Type B pancreatic cell (in vitro differentiated cells): ENCODE data around the gene UPP2. TPM values are rescaled to one million over a fixed set of nuclear protein-coding genes. Genes with fewer than 3 reads are reported as not detected.

Source experiments
- DNase-seq: peaks from one replicate; pipeline ENCODE4 v3.0.0; 2021; ENCODE audit warnings: mixed read lengths; ENCODE audit not compliant: unreplicated experiment; ENCODE audit errors: extremely low spot score
- H3K27ac Mint-ChIP-seq: 2 replicates; pipeline ENCODE4 v1.8.0; 2021; ENCODE audit warnings: mild to moderate bottlenecking, mixed read lengths
- H3K27me3 Mint-ChIP-seq: 2 replicates; pipeline ENCODE4 v1.8.0; 2021; ENCODE audit warnings: mixed read lengths
- H3K36me3 Mint-ChIP-seq: 2 replicates; pipeline ENCODE4 v1.8.0; 2021; ENCODE audit warnings: mixed read lengths
- H3K4me1 Mint-ChIP-seq: one replicate; pipeline ENCODE4 v1.8.0; 2021; ENCODE audit warnings: mixed read lengths; ENCODE audit not compliant: unreplicated experiment
- H3K4me3 Mint-ChIP-seq: 2 replicates; pipeline ENCODE4 v1.8.0; 2021; ENCODE audit warnings: mild to moderate bottlenecking, mixed read lengths
- H3K9me3 Mint-ChIP-seq: 2 replicates; pipeline ENCODE4 v1.8.0; 2021; ENCODE audit warnings: mixed read lengths
- total RNA-seq: library from RNA; stranded (reverse); gene quantifications from 2 replicates; pipeline ENCODE4 v1.2.1, GENCODE V29; 2021; ENCODE audit warnings: low replicate concordance
- TF ChIP-seq, protein P1 (sequence below): fragments of 200-600 bp; sonication (generic); conservative IDR thresholded peaks from 2 replicates; pipeline ENCODE4 v1.5.0; 2021; ENCODE audit warnings: antibody characterized with exemption, mild to moderate bottlenecking

Gene UPP2
- total RNA-seq, 1 donor from 2014 or later: not detected

DNA sequence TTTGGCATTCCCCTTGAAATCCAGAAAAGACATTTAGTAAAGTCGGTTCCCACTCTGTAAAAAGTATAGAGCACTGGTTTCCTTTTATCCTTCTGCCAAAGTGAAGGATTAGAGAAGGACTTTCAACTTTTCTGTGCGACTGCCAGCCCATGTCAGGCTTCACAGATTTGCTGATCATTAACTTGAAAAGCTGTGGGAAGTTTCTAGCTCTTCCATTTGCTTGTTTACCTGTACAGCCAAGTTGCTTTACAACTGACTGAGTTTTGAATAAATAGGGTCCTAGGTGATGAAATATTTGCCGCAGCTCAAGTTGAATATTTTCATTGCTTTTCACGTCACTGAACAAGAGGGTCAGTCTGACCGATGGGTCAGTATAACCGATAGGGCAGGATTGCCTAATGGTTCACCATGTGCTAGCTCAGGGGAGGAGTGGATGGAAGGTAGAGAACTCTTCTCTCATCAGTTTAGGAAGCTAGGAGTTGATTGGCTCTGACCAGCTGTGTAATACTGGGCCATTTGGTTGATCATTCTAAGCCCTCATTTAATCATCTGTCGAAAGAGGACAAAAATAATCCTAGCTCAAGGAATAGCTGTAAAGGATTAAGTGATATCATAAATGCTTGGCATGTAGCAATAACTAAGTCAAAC is 30.4 kb downstream of the UPP2 start:
- Mint-ChIP-seq H3K4me3 (no peak overlapping the region), H3K9me3 (peaks cover 6% of the 10 kb centered on the region), H3K27me3 (no peaks in the 10 kb centered on the region), H3K36me3 (no peaks in the 10 kb centered on the region), H3K4me1 (peaks cover 6% of the 10 kb centered on the region), H3K27ac (no peak overlapping the region)
- DNase-seq: no peak
- TF ChIP-seq, protein P1, sequence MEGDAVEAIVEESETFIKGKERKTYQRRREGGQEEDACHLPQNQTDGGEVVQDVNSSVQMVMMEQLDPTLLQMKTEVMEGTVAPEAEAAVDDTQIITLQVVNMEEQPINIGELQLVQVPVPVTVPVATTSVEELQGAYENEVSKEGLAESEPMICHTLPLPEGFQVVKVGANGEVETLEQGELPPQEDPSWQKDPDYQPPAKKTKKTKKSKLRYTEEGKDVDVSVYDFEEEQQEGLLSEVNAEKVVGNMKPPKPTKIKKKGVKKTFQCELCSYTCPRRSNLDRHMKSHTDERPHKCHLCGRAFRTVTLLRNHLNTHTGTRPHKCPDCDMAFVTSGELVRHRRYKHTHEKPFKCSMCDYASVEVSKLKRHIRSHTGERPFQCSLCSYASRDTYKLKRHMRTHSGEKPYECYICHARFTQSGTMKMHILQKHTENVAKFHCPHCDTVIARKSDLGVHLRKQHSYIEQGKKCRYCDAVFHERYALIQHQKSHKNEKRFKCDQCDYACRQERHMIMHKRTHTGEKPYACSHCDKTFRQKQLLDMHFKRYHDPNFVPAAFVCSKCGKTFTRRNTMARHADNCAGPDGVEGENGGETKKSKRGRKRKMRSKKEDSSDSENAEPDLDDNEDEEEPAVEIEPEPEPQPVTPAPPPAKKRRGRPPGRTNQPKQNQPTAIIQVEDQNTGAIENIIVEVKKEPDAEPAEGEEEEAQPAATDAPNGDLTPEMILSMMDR: no peak

DNA sequence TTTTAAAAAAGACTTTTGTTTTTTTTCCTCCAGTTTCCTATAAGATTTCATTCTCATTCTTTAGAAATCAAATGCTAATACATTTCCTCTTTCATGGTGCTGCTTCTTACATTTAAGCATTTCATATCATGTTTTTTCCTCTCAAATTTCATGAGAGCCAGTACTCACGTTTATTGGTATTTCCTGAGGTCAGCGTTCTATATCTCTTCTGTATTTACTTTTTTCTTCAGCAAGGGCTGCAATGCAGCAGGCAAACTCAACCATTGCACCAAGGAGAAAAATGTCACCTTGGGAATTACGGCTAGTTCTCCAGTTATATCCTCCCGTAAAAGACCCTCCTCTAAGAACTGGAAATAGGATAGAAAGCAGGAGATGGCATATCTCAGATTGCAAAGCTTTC is 32.4 kb downstream of the UPP2 start:
- Mint-ChIP-seq H3K27me3 (no peaks in the 10 kb centered on the region), H3K36me3 (no peaks in the 10 kb centered on the region)

DNA sequence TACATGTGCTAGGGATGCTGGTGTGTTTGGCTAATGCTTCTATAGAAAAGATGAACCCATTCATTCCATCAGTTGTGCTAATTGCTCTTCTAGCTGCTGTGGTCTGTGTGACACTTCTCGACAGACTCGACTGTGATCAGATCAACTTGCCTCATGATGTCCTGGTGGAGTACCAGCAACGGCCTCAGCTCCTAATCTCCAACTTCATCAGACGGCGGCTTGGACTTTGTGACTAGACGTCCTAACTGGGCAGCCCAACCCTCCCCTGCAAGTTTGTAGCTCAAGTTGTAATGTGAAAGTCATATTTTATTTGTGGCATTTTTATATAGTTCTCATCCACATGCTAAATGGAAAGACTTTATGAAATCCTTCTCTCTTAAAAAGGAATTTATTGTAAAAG is 33.0 kb downstream of the UPP2 start:
- TF ChIP-seq, protein P1: no peak
- DNase-seq: no peak
- peaks cover 6% of the 10 kb centered on the region for H3K4me1 Mint-ChIP-seq
- no peaks in the 10 kb centered on the region for H3K27me3 Mint-ChIP-seq
- H3K36me3 Mint-ChIP-seq: no peaks in the 10 kb centered on the region
- H3K27ac Mint-ChIP-seq: no peak overlapping the region
- H3K4me3 Mint-ChIP-seq: no peak overlapping the region
- peaks cover 6% of the 10 kb centered on the region for H3K9me3 Mint-ChIP-seq

More for the DNA sequence above, 32.4 kb downstream of the UPP2 start:
- H3K4me1 Mint-ChIP-seq: peaks cover 6% of the 10 kb centered on the region
- H3K27ac Mint-ChIP-seq: no peak overlapping the region
- TF ChIP-seq, protein P1: no peak
- H3K9me3 Mint-ChIP-seq: peaks cover 6% of the 10 kb centered on the region
- H3K4me3 Mint-ChIP-seq: no peak overlapping the region
- no peak for DNase-seq

DNA sequence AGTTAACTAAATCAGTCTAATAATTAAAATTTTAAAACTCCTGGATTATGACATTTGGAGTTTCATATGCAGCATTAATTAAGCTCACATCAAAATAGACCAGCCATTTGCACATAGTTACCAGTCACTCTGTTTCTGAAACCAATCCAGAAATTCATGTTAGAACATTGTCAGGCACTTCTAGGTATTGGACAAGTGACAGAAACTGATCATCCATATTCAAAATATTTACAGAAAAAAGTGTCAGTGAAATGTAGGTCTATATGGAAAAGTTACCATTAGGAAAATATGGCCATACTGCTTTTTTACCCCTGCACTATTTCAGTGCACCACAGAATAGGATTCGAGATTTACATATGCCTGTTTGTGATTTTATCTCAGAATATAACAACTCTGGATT is 33.4 kb downstream of the UPP2 start:
- TF ChIP-seq, protein P1: no peak
- DNase-seq: no peak
- Mint-ChIP-seq H3K4me3 (no peak overlapping the region), H3K27me3 (no peaks in the 10 kb centered on the region), H3K9me3 (peaks cover 6% of the 10 kb centered on the region), H3K4me1 (peaks cover 6% of the 10 kb centered on the region), H3K27ac (no peak overlapping the region), H3K36me3 (no peaks in the 10 kb centered on the region)

DNA sequence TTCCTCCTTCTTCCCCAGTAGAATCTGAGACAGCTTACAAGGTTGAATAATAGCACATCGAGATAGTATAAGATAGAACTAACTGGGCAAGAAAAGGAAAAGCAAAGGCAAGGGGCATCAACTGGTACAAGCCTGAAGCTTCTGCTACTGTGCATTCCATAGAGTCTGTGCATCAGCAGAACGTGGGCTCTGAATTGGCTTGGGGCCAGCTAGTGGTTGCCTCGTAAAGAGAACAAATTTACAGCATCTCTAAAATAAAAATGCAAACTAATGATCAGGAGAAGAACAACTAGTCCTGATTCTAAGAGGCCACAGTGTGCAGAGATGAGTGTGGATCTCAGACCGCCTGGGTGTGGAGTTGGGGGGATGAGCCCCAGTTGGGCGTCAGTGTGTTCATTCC is 36.6 kb downstream of the UPP2 start:
- no peak overlapping the region for H3K27ac Mint-ChIP-seq
- H3K36me3 Mint-ChIP-seq: no peaks in the 10 kb centered on the region
- peaks cover 4% of the 10 kb centered on the region for H3K9me3 Mint-ChIP-seq
- H3K4me1 Mint-ChIP-seq: no peaks in the 10 kb centered on the region
- TF ChIP-seq, protein P1: no peak
- H3K27me3 Mint-ChIP-seq: no peaks in the 10 kb centered on the region
- H3K4me3 Mint-ChIP-seq: no peak overlapping the region
- no peak for DNase-seq
